Measurements from ENCODE around the gene PTPN11.
"Not testable (repeated sequence)": the region's sequence is repeated elsewhere in the genome, so short reads cannot be mapped to it uniquely, and the experiment has no call there.

Gene PTPN11

GRCh38 chr12:112418273-112418607 is 507 bp upstream of the PTPN11 start:
- Mint-ChIP-seq H3K4me3 (peak overlapping the region; percentile 93), H3K27ac (ENCODE audit: low read depth) (peak overlapping the region; percentile 95), H3K9me3 (no peaks in the 10 kb centered on the region), H3K36me3 (ENCODE audit: insufficient read depth) (peaks cover 10% of the 10 kb centered on the region), H3K4me1 (peaks cover 39% of the 10 kb centered on the region), H3K27me3 (no peaks in the 10 kb centered on the region)
- no peak for DNase-seq (ENCODE audit: low spot score in 2 of 2)
- ATAC-seq (replicated peaks; ENCODE audit: extremely low read depth, poor library complexity, severe bottlenecking) = peak; percentile 6

- Mint-ChIP-seq H3K4me3 (peak overlapping the region; percentile 93), H3K27me3 (no peaks in the 10 kb centered on the region), H3K27ac (ENCODE audit: low read depth) (peak overlapping the region; percentile 95), H3K36me3 (ENCODE audit: insufficient read depth) (peaks cover 10% of the 10 kb centered on the region), H3K9me3 (no peaks in the 10 kb centered on the region), H3K4me1 (peaks cover 47% of the 10 kb centered on the region)
- ATAC-seq (replicated peaks; ENCODE audit: extremely low read depth, poor library complexity, severe bottlenecking) (peak; percentile 49), DNase-seq (ENCODE audit: low spot score in 2 of 2) (no peak)
Observed at GRCh38 chr12:112419297-112420133, 768 bp downstream of the PTPN11 start.

GRCh38 chr12:112420740-112421139 is 2.0 kb downstream of the PTPN11 start:
- H3K27ac Mint-ChIP-seq (ENCODE audit: low read depth) = no peak overlapping the region
- no peaks in the 10 kb centered on the region for H3K9me3 Mint-ChIP-seq
- H3K27me3 Mint-ChIP-seq = no peaks in the 10 kb centered on the region
- H3K4me1 Mint-ChIP-seq = peaks cover 52% of the 10 kb centered on the region
- H3K4me3 Mint-ChIP-seq = peak overlapping the region; percentile 93
- ATAC-seq (replicated peaks; ENCODE audit: extremely low read depth, poor library complexity, severe bottlenecking) = no peak
- peaks cover 12% of the 10 kb centered on the region for H3K36me3 Mint-ChIP-seq (ENCODE audit: insufficient read depth)
- no peak for DNase-seq (ENCODE audit: low spot score in 2 of 2)

GRCh38 chr12:112421363-112421762 is 2.6 kb downstream of the PTPN11 start:
- H3K27ac Mint-ChIP-seq (ENCODE audit: low read depth) = no peak overlapping the region
- peaks cover 52% of the 10 kb centered on the region for H3K4me1 Mint-ChIP-seq

GRCh38 chr12:112422531-112422930 is 3.8 kb downstream of the PTPN11 start:
- ATAC-seq (replicated peaks; ENCODE audit: extremely low read depth, poor library complexity, severe bottlenecking) = no peak
- no peak overlapping the region for H3K4me3 Mint-ChIP-seq
- H3K27ac Mint-ChIP-seq (ENCODE audit: low read depth) = no peak overlapping the region

More at GRCh38 chr12:112421363-112421762, 2.6 kb downstream of the PTPN11 start:
- DNase-seq (ENCODE audit: low spot score in 2 of 2) = no peak
- Mint-ChIP-seq H3K9me3 (no peaks in the 10 kb centered on the region), H3K27me3 (no peaks in the 10 kb centered on the region), H3K4me3 (no peak overlapping the region), H3K36me3 (ENCODE audit: insufficient read depth) (peaks cover 12% of the 10 kb centered on the region)
- no peak for ATAC-seq (replicated peaks; ENCODE audit: extremely low read depth, poor library complexity, severe bottlenecking)

GRCh38 chr12:112424126-112424525 is 5.4 kb downstream of the PTPN11 start:
- Mint-ChIP-seq H3K36me3 (ENCODE audit: insufficient read depth) (peaks cover 8% of the 10 kb centered on the region), H3K4me1 (peaks cover 46% of the 10 kb centered on the region), H3K27me3 (no peaks in the 10 kb centered on the region), H3K4me3 (no peak overlapping the region), H3K27ac (ENCODE audit: low read depth) (no peak overlapping the region), H3K9me3 (no peaks in the 10 kb centered on the region)
- ATAC-seq (replicated peaks; ENCODE audit: extremely low read depth, poor library complexity, severe bottlenecking) (no peak), DNase-seq (ENCODE audit: low spot score in 2 of 2) (no peak)

More at GRCh38 chr12:112422531-112422930, 3.8 kb downstream of the PTPN11 start:
- no peak for DNase-seq (ENCODE audit: low spot score in 2 of 2)
- H3K27me3 Mint-ChIP-seq = no peaks in the 10 kb centered on the region
- H3K36me3 Mint-ChIP-seq (ENCODE audit: insufficient read depth) = peaks cover 12% of the 10 kb centered on the region
- no peaks in the 10 kb centered on the region for H3K9me3 Mint-ChIP-seq
- peaks cover 52% of the 10 kb centered on the region for H3K4me1 Mint-ChIP-seq

GRCh38 chr12:112425582-112426382 is 7.0 kb downstream of the PTPN11 start:
- Mint-ChIP-seq H3K4me3 (no peak overlapping the region), H3K4me1 (peaks cover 33% of the 10 kb centered on the region), H3K27me3 (no peaks in the 10 kb centered on the region), H3K27ac (ENCODE audit: low read depth) (no peak overlapping the region), H3K9me3 (no peaks in the 10 kb centered on the region), H3K36me3 (ENCODE audit: insufficient read depth) (peaks cover 5% of the 10 kb centered on the region)
- ATAC-seq (replicated peaks; ENCODE audit: extremely low read depth, poor library complexity, severe bottlenecking) = no peak
- no peak for DNase-seq (ENCODE audit: low spot score in 2 of 2)

- no peak for ATAC-seq (replicated peaks; ENCODE audit: extremely low read depth, poor library complexity, severe bottlenecking)
Observed at GRCh38 chr12:112427760-112428159, 9.0 kb downstream of the PTPN11 start.

GRCh38 chr12:112430929-112431328 is 12.2 kb downstream of the PTPN11 start:
- H3K27me3 Mint-ChIP-seq = no peaks in the 10 kb centered on the region
- no peak overlapping the region for H3K27ac Mint-ChIP-seq (ENCODE audit: low read depth)
- peaks cover 13% of the 10 kb centered on the region for H3K4me1 Mint-ChIP-seq
- ATAC-seq (replicated peaks; ENCODE audit: extremely low read depth, poor library complexity, severe bottlenecking) (no peak), DNase-seq (ENCODE audit: low spot score in 2 of 2) (no peak)
- peaks cover 10% of the 10 kb centered on the region for H3K36me3 Mint-ChIP-seq (ENCODE audit: insufficient read depth)
- H3K4me3 Mint-ChIP-seq = no peak overlapping the region
- no peaks in the 10 kb centered on the region for H3K9me3 Mint-ChIP-seq

More at GRCh38 chr12:112427760-112428159, 9.0 kb downstream of the PTPN11 start:
- Mint-ChIP-seq H3K4me3 (no peak overlapping the region), H3K27me3 (no peaks in the 10 kb centered on the region), H3K27ac (ENCODE audit: low read depth) (no peak overlapping the region), H3K4me1 (peaks cover 30% of the 10 kb centered on the region), H3K9me3 (no peaks in the 10 kb centered on the region), H3K36me3 (ENCODE audit: insufficient read depth) (peaks cover 12% of the 10 kb centered on the region)
- no peak for DNase-seq (ENCODE audit: low spot score in 2 of 2)

- no peak overlapping the region for H3K27ac Mint-ChIP-seq (ENCODE audit: low read depth)
- no peak for ATAC-seq (replicated peaks; ENCODE audit: extremely low read depth, poor library complexity, severe bottlenecking)
- H3K36me3 Mint-ChIP-seq (ENCODE audit: insufficient read depth) = peaks cover 11% of the 10 kb centered on the region
- no peaks in the 10 kb centered on the region for H3K9me3 Mint-ChIP-seq
- no peak for DNase-seq (ENCODE audit: low spot score in 2 of 2)
- H3K4me3 Mint-ChIP-seq = no peak overlapping the region
- H3K27me3 Mint-ChIP-seq = no peaks in the 10 kb centered on the region
- H3K4me1 Mint-ChIP-seq = peaks cover 13% of the 10 kb centered on the region
Observed at GRCh38 chr12:112431965-112432364, 13.2 kb downstream of the PTPN11 start.

GRCh38 chr12:112433551-112433950 is 14.8 kb downstream of the PTPN11 start:
- Mint-ChIP-seq H3K27ac (ENCODE audit: low read depth) (no peak overlapping the region), H3K4me3 (no peak overlapping the region)

GRCh38 chr12:112438645-112439044 is 19.9 kb downstream of the PTPN11 start:
- not testable (repeated sequence) for H3K27ac Mint-ChIP-seq (ENCODE audit: low read depth); H3K27me3 Mint-ChIP-seq

More at GRCh38 chr12:112433551-112433950, 14.8 kb downstream of the PTPN11 start:
- Mint-ChIP-seq H3K36me3 (ENCODE audit: insufficient read depth) (peaks cover 11% of the 10 kb centered on the region), H3K27me3 (no peaks in the 10 kb centered on the region), H3K4me1 (peaks cover 24% of the 10 kb centered on the region), H3K9me3 (no peaks in the 10 kb centered on the region)
- ATAC-seq (replicated peaks; ENCODE audit: extremely low read depth, poor library complexity, severe bottlenecking) = no peak
- no peak for DNase-seq (ENCODE audit: low spot score in 2 of 2)

More at GRCh38 chr12:112438645-112439044, 19.9 kb downstream of the PTPN11 start:
- not testable (repeated sequence) for ATAC-seq (replicated peaks; ENCODE audit: extremely low read depth, poor library complexity, severe bottlenecking); H3K36me3 Mint-ChIP-seq (ENCODE audit: insufficient read depth); H3K4me3 Mint-ChIP-seq; DNase-seq (ENCODE audit: low spot score in 2 of 2); H3K9me3 Mint-ChIP-seq
- peaks cover 11% of the 10 kb centered on the region for H3K4me1 Mint-ChIP-seq
